ENCODE measurements around the gene NCAM1.

Gene NCAM1

DNA sequence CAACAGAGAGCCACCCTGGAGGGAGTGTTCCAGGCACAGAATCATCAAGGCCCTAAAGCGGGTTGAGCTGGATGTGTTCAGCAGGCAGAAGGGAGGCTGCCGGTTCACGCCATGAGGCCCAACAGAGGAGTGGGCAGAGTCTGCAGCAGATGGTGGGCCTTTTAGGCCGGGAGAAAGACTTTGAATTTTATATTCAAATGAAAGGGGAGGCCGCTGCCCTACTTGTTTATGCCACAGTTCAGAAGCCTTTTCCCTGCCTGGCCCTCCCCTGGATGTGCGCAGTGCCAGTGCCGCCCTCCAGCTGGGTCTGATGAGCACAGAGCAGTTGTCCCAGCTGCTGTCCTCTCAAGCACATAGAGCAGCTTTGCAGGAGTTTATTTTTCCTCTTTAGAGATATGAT, 306.3 kb downstream of the NCAM1 start:
- Histone ChIP-seq H3K4me2 (ENCODE audit: low read length) (no peak overlapping the region), H2AFZ (no peak overlapping the region), H3K27ac (no peak overlapping the region), H3K27me3 (ENCODE audit: control insufficient read depth, insufficient read depth, low read length) (no peaks in the 10 kb centered on the region), H3K4me3 (ENCODE audit: low read depth, low read length) (no peak overlapping the region), H3K79me2 (no peaks in the 10 kb centered on the region), H3K9ac (no peak overlapping the region), H3K9me3 (ENCODE audit: control insufficient read depth, low read length) (no peaks in the 10 kb centered on the region), H3K4me1 (no peaks in the 10 kb centered on the region), H3K36me3 (ENCODE audit: control insufficient read depth, insufficient read depth, low read length) (no peaks in the 10 kb centered on the region)
- TF ChIP-seq, protein P1, sequence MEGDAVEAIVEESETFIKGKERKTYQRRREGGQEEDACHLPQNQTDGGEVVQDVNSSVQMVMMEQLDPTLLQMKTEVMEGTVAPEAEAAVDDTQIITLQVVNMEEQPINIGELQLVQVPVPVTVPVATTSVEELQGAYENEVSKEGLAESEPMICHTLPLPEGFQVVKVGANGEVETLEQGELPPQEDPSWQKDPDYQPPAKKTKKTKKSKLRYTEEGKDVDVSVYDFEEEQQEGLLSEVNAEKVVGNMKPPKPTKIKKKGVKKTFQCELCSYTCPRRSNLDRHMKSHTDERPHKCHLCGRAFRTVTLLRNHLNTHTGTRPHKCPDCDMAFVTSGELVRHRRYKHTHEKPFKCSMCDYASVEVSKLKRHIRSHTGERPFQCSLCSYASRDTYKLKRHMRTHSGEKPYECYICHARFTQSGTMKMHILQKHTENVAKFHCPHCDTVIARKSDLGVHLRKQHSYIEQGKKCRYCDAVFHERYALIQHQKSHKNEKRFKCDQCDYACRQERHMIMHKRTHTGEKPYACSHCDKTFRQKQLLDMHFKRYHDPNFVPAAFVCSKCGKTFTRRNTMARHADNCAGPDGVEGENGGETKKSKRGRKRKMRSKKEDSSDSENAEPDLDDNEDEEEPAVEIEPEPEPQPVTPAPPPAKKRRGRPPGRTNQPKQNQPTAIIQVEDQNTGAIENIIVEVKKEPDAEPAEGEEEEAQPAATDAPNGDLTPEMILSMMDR (IDR thresholded peaks at IDR 0.05) = no peak

DNA sequence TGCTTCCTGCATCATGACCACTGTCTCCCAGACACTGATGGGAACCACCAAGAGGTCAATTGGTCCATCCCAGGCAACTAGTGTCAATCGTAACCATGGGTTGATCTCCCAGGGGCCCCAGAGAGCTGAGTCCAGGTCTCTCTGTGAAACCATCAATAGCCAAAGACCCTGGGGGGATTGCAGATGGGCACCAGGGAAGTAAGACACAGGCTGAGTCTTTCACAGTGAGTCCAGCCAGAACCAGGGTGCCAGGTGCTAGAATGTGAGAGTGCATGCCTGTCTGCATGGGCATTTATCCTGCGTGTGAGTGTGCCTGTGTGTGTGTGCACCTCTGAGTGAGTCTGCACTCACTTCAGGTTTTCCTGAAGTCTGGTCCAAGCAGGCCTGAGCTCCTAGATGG, 307.9 kb downstream of the NCAM1 start:
- Histone ChIP-seq H3K4me1 (no peaks in the 10 kb centered on the region), H3K27me3 (ENCODE audit: control insufficient read depth, insufficient read depth, low read length) (no peaks in the 10 kb centered on the region), H3K4me2 (ENCODE audit: low read length) (no peak overlapping the region), H2AFZ (no peak overlapping the region), H3K4me3 (ENCODE audit: low read depth, low read length) (no peak overlapping the region), H3K9ac (no peak overlapping the region), H3K9me3 (ENCODE audit: control insufficient read depth, low read length) (no peaks in the 10 kb centered on the region), H3K36me3 (ENCODE audit: control insufficient read depth, insufficient read depth, low read length) (no peaks in the 10 kb centered on the region), H3K27ac (no peak overlapping the region), H3K79me2 (no peaks in the 10 kb centered on the region)
- TF ChIP-seq, protein P1 (IDR thresholded peaks at IDR 0.05) = no peak

- TF ChIP-seq, protein P1 (IDR thresholded peaks at IDR 0.05) = no peak
- no peaks in the 10 kb centered on the region for H3K36me3 ChIP-seq (ENCODE audit: control insufficient read depth, insufficient read depth, low read length)
- no peak overlapping the region for H3K9ac ChIP-seq
- H3K4me3 ChIP-seq (ENCODE audit: low read depth, low read length) = no peak overlapping the region
- no peaks in the 10 kb centered on the region for H3K9me3 ChIP-seq (ENCODE audit: control insufficient read depth, low read length)
- H3K4me1 ChIP-seq = no peaks in the 10 kb centered on the region
- H3K27ac ChIP-seq = no peak overlapping the region
- H2AFZ ChIP-seq = no peak overlapping the region
- H3K27me3 ChIP-seq (ENCODE audit: control insufficient read depth, insufficient read depth, low read length) = no peaks in the 10 kb centered on the region
- H3K79me2 ChIP-seq = no peaks in the 10 kb centered on the region
- H3K4me2 ChIP-seq (ENCODE audit: low read length) = no peak overlapping the region
Observed at GRCh38 chr11:113269636-113270035, 308.4 kb downstream of the NCAM1 start.

DNA sequence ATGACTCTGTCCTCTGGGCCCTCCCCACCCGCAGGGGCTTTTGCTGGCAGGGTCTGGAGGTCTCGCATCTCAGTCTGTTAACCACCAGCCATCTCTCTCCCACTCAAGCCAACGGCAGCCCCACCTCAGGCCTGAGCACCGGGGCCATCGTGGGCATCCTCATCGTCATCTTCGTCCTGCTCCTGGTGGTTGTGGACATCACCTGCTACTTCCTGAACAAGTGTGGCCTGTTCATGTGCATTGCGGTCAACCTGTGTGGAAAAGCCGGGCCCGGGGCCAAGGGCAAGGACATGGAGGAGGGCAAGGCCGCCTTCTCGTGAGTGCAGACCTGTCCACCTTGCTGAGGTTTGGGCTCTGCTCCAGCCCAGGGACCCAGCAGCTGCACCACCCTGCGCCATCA, 308.9 kb downstream of the NCAM1 start:
- no peak overlapping the region for H3K27ac ChIP-seq
- H3K4me2 ChIP-seq (ENCODE audit: low read length) = no peak overlapping the region
- H3K9me3 ChIP-seq (ENCODE audit: control insufficient read depth, low read length) = no peaks in the 10 kb centered on the region
- TF ChIP-seq, protein P1 (IDR thresholded peaks at IDR 0.05) = no peak
- H3K4me3 ChIP-seq (ENCODE audit: low read depth, low read length) = no peak overlapping the region
- no peaks in the 10 kb centered on the region for H3K4me1 ChIP-seq
- H2AFZ ChIP-seq = no peak overlapping the region
- H3K27me3 ChIP-seq (ENCODE audit: control insufficient read depth, insufficient read depth, low read length) = no peaks in the 10 kb centered on the region
- H3K36me3 ChIP-seq (ENCODE audit: control insufficient read depth, insufficient read depth, low read length) = no peaks in the 10 kb centered on the region
- no peak overlapping the region for H3K9ac ChIP-seq
- no peaks in the 10 kb centered on the region for H3K79me2 ChIP-seq

GRCh38 chr11:113271551-113272245, 310.5 kb downstream of the NCAM1 start:
- Histone ChIP-seq H3K4me2 (ENCODE audit: low read length) (no peak overlapping the region), H3K9ac (no peak overlapping the region), H3K4me1 (no peaks in the 10 kb centered on the region), H3K36me3 (ENCODE audit: control insufficient read depth, insufficient read depth, low read length) (no peaks in the 10 kb centered on the region), H3K4me3 (ENCODE audit: low read depth, low read length) (no peak overlapping the region), H3K27ac (no peak overlapping the region), H3K27me3 (ENCODE audit: control insufficient read depth, insufficient read depth, low read length) (no peaks in the 10 kb centered on the region), H3K9me3 (ENCODE audit: control insufficient read depth, low read length) (no peaks in the 10 kb centered on the region), H2AFZ (no peak overlapping the region), H3K79me2 (no peaks in the 10 kb centered on the region)
- TF ChIP-seq, protein P1 (IDR thresholded peaks at IDR 0.05) = no peak
